CD4-positive, alpha-beta T cell treated with Interleukin-10 for 1 hour (primary cell): ENCODE data around the gene ATG7.
"Not testable (repeated sequence)": the region's sequence is repeated elsewhere in the genome, so short reads cannot be mapped to it uniquely, and the experiment has no call there.

Experiments used
- DNase-seq: peaks from one replicate; pipeline ENCODE4 v3.0.0-alpha.2; 2020

The ATG7 gene

GRCh38 chr3:11436775-11437174, 164.6 kb downstream of the ATG7 start:
- no peak for DNase-seq

- DNase-seq = no peak
These were observed 165.3 kb downstream of the ATG7 start for GRCh38 chr3:11437506-11437905.

GRCh38 chr3:11438646-11439045, 166.4 kb downstream of the ATG7 start:
- DNase-seq = no peak

GRCh38 chr3:11441346-11441745, 169.1 kb downstream of the ATG7 start:
- DNase-seq = not testable (repeated sequence)

- no peak for DNase-seq
These were observed 172.2 kb downstream of the ATG7 start for GRCh38 chr3:11444404-11444803.

- not testable (repeated sequence) for DNase-seq
These were observed 173.0 kb downstream of the ATG7 start for GRCh38 chr3:11445193-11445592.

- no peak for DNase-seq
These were observed 173.7 kb downstream of the ATG7 start for GRCh38 chr3:11445883-11446282.

- DNase-seq = no peak
These were observed 175.5 kb downstream of the ATG7 start for GRCh38 chr3:11447584-11448200.

- DNase-seq = no peak
These were observed 177.8 kb downstream of the ATG7 start for GRCh38 chr3:11450015-11450414.

GRCh38 chr3:11452312-11452711, 180.1 kb downstream of the ATG7 start:
- DNase-seq = no peak

- DNase-seq = no peak
These were observed 181.0 kb downstream of the ATG7 start for GRCh38 chr3:11452885-11453847.

- DNase-seq = no peak
These were observed 183.8 kb downstream of the ATG7 start for GRCh38 chr3:11455956-11456355.

- DNase-seq = no peak
These were observed 184.9 kb downstream of the ATG7 start for GRCh38 chr3:11457135-11457534.

GRCh38 chr3:11459186-11459824, 187.1 kb downstream of the ATG7 start:
- DNase-seq = no peak

GRCh38 chr3:11461226-11461625, 189.0 kb downstream of the ATG7 start:
- no peak for DNase-seq

- not testable (repeated sequence) for DNase-seq
These were observed 190.5 kb downstream of the ATG7 start for GRCh38 chr3:11462673-11463072.

GRCh38 chr3:11463591-11463990, 191.4 kb downstream of the ATG7 start:
- DNase-seq = no peak

GRCh38 chr3:11464356-11464755, 192.2 kb downstream of the ATG7 start:
- DNase-seq = no peak

GRCh38 chr3:11465744-11466616, 193.8 kb downstream of the ATG7 start:
- DNase-seq = no peak

GRCh38 chr3:11467875-11468274, 195.7 kb downstream of the ATG7 start:
- DNase-seq = no peak

- DNase-seq = no peak
These were observed 198.0 kb downstream of the ATG7 start for GRCh38 chr3:11470031-11470853.

- DNase-seq = no peak
These were observed 203.1 kb downstream of the ATG7 start for GRCh38 chr3:11475324-11475723.
